Activated B cell treated with CpG ODN at 0.5 μM for 24 hours (primary cell): Measurements from ENCODE around the gene IGFBP7. TPM values are rescaled to one million over a fixed set of nuclear protein-coding genes. Genes with fewer than 3 reads are reported as not detected.
"Not testable (repeated sequence)": the region's sequence is repeated elsewhere in the genome, so short reads cannot be mapped to it uniquely, and the experiment has no call there.

Source experiments
- ATAC-seq: fragments of 200-7000 bp; cut with Tn5 transposase; one replicate; pipeline ENCODE4 v1.10.0; 2021; ENCODE audit warnings: low read depth, mild to moderate bottlenecking, moderate library complexity
- CTCF ChIA-PET: fragments of 350-600 bp; sonication (Branson Sonifier 250); formaldehyde crosslinking; loops from one replicate; lab custom pipeline; 2021; ENCODE audit warnings: antibody characterized with exemption; lab: Charles Lee
- POLR2A ChIA-PET: fragments of 350-600 bp; sonication (Branson Sonifier 250); formaldehyde crosslinking; loops from one replicate; lab custom pipeline; 2021; ENCODE audit warnings: antibody characterized with exemption; lab: Charles Lee
- DNase-seq: peaks from one replicate; pipeline ENCODE4 v3.0.0; 2022
- H3K27ac Mint-ChIP-seq: one replicate; pipeline ENCODE4 v1.8.0; 2020; ENCODE audit warnings: mixed read lengths
- H3K27me3 Mint-ChIP-seq: one replicate; pipeline ENCODE4 v1.8.0; 2021; ENCODE audit warnings: mixed read lengths
- H3K36me3 Mint-ChIP-seq: one replicate; pipeline ENCODE4 v1.8.0; 2021; ENCODE audit warnings: low read depth, mixed read lengths
- H3K4me1 Mint-ChIP-seq: one replicate; pipeline ENCODE4 v1.8.0; 2021; ENCODE audit warnings: mixed read lengths
- H3K4me3 Mint-ChIP-seq: one replicate; pipeline ENCODE4 v1.8.0; 2020; ENCODE audit warnings: mild to moderate bottlenecking, mixed read lengths
- H3K9me3 Mint-ChIP-seq: one replicate; pipeline ENCODE4 v1.8.0; 2020; ENCODE audit warnings: mixed read lengths
- intact Hi-C: fragments of 100-400 bp; cut with micrococcal nuclease; formaldehyde crosslinking; loops from one replicate; pipeline ENCODE4 v1.15.1; 2024
- total RNA-seq: library from RNA; stranded (reverse); gene quantifications from 2 replicates; pipeline ENCODE4 v1.2.3, GENCODE V29; 2022
- TF ChIP-seq, protein P1 (sequence below): fragments of 200-600 bp; IDR thresholded peaks from one replicate; pipeline ENCODE4 v1.8.0; 2022; ENCODE audit warnings: antibody characterized with exemption, mild to moderate bottlenecking

Gene IGFBP7
- total RNA-seq, 1 donor from 2014 or later: not detected

DNA sequence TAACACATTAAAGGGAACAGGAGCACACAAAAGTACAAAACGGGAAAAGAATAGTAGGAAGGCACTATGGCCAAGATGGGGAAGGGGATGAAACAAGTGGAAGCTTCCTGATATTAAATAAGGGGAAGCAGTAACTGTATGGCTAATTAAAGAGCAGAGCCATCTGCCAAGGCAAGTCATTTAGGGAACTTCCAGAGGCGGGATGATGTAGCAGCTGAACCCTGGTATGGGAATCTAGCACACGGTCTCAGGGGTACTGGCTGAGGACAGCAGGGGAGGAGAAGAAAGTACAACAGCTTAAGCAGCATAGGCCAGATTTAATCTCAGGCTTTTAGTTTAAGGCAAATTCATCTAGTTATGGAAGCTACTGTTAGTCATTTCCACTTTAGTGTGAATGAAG lies 59.1 kb downstream of the IGFBP7 start:
- CTCF ChIA-PET: no interaction called here
- no peak for DNase-seq

DNA sequence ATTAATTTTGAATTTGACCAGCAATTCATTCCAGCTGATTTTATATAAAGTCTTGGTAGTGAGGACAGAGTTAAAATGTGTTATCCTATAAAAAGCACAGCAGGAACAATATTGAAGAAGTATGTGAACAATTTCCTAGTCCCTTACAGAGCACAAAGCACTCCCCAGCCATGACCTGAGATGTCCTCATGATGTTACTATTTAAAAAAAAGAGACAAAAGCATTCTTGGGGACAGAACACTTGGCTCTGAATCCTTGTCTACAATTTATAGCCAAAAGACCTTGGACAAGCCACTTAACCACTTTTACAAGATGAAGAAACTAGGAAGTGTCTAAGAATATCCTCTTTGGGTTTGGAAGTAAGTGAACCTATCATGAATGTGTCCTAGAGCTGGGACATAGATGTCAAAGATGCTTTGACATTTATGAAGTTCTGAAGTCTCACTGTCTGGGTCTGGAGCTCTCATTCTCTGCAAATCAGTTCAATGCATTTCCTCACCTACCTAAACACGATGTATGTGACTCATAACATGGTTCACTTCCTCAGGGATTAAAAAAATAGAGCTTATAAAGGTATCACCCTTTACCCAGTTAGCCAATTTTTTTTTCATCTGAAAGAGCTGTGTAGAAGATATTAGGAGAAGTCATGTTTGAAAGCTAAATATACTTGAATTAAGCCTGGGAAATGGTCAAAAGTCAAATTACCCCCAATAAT lies 61.4 kb downstream of the IGFBP7 start:
- POLR2A ChIA-PET: no interaction called here
- no peak overlapping the region for H3K4me3 Mint-ChIP-seq
- DNase-seq: no peak
- H3K9me3 Mint-ChIP-seq: peaks cover 3% of the 10 kb centered on the region
- H3K27me3 Mint-ChIP-seq: peaks cover 3% of the 10 kb centered on the region
- H3K36me3 Mint-ChIP-seq: no peaks in the 10 kb centered on the region
- CTCF ChIA-PET: no interaction called here
- TF ChIP-seq, protein P1, sequence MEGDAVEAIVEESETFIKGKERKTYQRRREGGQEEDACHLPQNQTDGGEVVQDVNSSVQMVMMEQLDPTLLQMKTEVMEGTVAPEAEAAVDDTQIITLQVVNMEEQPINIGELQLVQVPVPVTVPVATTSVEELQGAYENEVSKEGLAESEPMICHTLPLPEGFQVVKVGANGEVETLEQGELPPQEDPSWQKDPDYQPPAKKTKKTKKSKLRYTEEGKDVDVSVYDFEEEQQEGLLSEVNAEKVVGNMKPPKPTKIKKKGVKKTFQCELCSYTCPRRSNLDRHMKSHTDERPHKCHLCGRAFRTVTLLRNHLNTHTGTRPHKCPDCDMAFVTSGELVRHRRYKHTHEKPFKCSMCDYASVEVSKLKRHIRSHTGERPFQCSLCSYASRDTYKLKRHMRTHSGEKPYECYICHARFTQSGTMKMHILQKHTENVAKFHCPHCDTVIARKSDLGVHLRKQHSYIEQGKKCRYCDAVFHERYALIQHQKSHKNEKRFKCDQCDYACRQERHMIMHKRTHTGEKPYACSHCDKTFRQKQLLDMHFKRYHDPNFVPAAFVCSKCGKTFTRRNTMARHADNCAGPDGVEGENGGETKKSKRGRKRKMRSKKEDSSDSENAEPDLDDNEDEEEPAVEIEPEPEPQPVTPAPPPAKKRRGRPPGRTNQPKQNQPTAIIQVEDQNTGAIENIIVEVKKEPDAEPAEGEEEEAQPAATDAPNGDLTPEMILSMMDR: no peak
- intact Hi-C loops: no loop called here
- no peaks in the 10 kb centered on the region for H3K4me1 Mint-ChIP-seq
- no peak for ATAC-seq
- H3K27ac Mint-ChIP-seq: no peak overlapping the region

More for the DNA sequence above, 59.1 kb downstream of the IGFBP7 start:
- Mint-ChIP-seq H3K4me3 (no peak overlapping the region), H3K4me1 (no peaks in the 10 kb centered on the region), H3K27me3 (peaks cover 2% of the 10 kb centered on the region), H3K27ac (no peak overlapping the region), H3K36me3 (no peaks in the 10 kb centered on the region), H3K9me3 (peaks cover 3% of the 10 kb centered on the region)
- intact Hi-C loops: no loop called here
- POLR2A ChIA-PET: no interaction called here
- no peak for ATAC-seq
- TF ChIP-seq, protein P1: no peak

DNA sequence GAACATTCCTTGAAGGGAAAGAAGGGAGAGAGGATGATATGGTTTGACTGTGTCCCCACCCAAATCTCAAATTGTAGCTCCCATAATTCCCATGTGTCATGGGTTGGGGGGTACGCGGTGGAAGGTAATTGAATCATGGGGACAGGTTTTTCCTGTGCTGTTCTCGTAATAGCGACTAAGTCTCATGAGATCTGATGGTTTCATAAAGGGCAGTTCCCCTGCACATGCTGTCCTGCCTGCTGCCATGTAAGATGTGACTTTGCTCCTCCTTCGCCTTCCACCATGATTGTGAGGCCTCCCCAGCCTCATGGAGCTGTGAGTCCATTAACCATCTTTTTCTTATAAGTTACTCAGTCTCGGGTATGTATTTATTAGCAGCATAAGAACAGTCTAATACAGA lies 63.1 kb downstream of the IGFBP7 start:
- H3K36me3 Mint-ChIP-seq, H3K9me3 Mint-ChIP-seq, POLR2A ChIA-PET, intact Hi-C loops, H3K27me3 Mint-ChIP-seq, H3K4me3 Mint-ChIP-seq, DNase-seq, H3K4me1 Mint-ChIP-seq, ATAC-seq, H3K27ac Mint-ChIP-seq, CTCF ChIA-PET: not testable (repeated sequence)

DNA sequence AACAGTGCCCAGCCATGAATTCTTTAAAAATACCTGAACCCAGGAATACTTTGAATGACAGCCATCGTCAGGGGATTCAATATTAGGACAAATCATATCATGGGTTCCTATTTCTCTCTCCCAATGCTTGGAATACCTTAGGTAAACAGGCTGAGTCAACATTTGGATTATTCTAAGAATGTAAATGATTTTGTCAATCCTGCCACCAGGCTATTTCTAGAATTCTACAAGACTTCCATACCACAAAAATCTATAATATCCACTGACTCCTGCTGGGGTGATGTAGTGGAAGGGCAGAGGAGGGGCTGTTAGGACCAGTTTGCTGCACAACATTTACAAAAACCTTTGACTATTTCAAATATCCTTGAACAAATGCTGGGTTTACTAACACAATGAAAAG lies 65.2 kb downstream of the IGFBP7 start:
- Mint-ChIP-seq H3K27me3 (peaks cover 3% of the 10 kb centered on the region), H3K9me3 (peaks cover 3% of the 10 kb centered on the region), H3K27ac (no peak overlapping the region), H3K36me3 (no peaks in the 10 kb centered on the region), H3K4me3 (no peak overlapping the region), H3K4me1 (no peaks in the 10 kb centered on the region)
- CTCF ChIA-PET: no interaction called here
- no peak for DNase-seq
- TF ChIP-seq, protein P1: no peak
- POLR2A ChIA-PET: no interaction called here
- intact Hi-C loops: no loop called here
- no peak for ATAC-seq

DNA sequence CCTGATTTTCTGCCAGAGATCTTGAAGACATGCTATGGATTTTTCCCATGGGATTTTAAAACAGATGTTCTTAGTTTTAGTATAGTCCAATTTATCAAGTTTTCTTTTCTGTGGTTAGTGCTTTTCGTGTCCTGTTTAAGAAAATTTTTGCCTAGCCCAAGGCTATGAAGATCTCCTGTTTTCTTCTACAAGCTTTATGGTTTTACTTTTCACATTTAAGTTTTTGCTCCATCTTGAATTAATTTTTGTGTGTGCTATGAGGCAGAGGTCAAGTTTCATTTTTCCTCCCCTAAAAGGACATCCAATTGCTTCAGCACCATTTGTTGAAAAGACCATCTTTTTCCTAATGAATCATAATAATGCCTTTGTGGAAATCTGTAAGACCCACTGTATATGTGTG lies 65.9 kb downstream of the IGFBP7 start:
- Mint-ChIP-seq H3K4me1 (no peaks in the 10 kb centered on the region), H3K27me3 (peaks cover 3% of the 10 kb centered on the region), H3K9me3 (peaks cover 3% of the 10 kb centered on the region), H3K27ac (no peak overlapping the region), H3K36me3 (no peaks in the 10 kb centered on the region), H3K4me3 (no peak overlapping the region)
- POLR2A ChIA-PET: no interaction called here
- CTCF ChIA-PET: no interaction called here
- TF ChIP-seq, protein P1: no peak
- no peak for ATAC-seq
- no peak for DNase-seq
- intact Hi-C loops: no loop called here
